Endothelial cell (in vitro differentiated cells): ENCODE data around the gene MACO1. TPM values are rescaled to one million over a fixed set of nuclear protein-coding genes. Genes with fewer than 3 reads are reported as not detected.

Experiments used
- DNase-seq: peaks from one replicate; pipeline ENCODE4 v3.0.0; 2021; ENCODE audit warnings: low spot score
- H3K27ac Mint-ChIP-seq: one replicate; pipeline ENCODE4 v1.8.0; 2021; ENCODE audit warnings: mixed read lengths, inconsistent platforms; ENCODE audit not compliant: unreplicated experiment
- H3K27me3 Mint-ChIP-seq: one replicate; pipeline ENCODE4 v1.8.0; 2021; ENCODE audit warnings: mild to moderate bottlenecking, moderate library complexity, mixed read lengths, inconsistent platforms; ENCODE audit not compliant: unreplicated experiment
- H3K36me3 Mint-ChIP-seq: one replicate; pipeline ENCODE4 v1.8.0; 2021; ENCODE audit warnings: mild to moderate bottlenecking, low read depth, mixed read lengths, inconsistent platforms; ENCODE audit not compliant: unreplicated experiment
- H3K4me1 Mint-ChIP-seq: one replicate; pipeline ENCODE4 v1.8.0; 2021; ENCODE audit warnings: mild to moderate bottlenecking, mixed read lengths, inconsistent platforms; ENCODE audit not compliant: unreplicated experiment
- H3K4me3 Mint-ChIP-seq: one replicate; pipeline ENCODE4 v1.8.0; 2021; ENCODE audit warnings: mild to moderate bottlenecking, mixed read lengths, inconsistent platforms; ENCODE audit not compliant: unreplicated experiment
- H3K9me3 Mint-ChIP-seq: one replicate; pipeline ENCODE4 v1.8.0; 2021; ENCODE audit warnings: mixed read lengths, inconsistent platforms; ENCODE audit not compliant: unreplicated experiment
- CTCF ChIP-seq: fragments of 200-600 bp; sonication (generic); IDR thresholded peaks from one replicate; pipeline ENCODE4 v1.5.0; 2021; ENCODE audit warnings: antibody characterized with exemption; ENCODE audit not compliant: unreplicated experiment
- total RNA-seq: library from RNA; stranded (reverse); fragmentation: NEBNext Ultra II Directional; extraction: Animal tissue kit (Norgen Biotek cat#: 25700); gene quantifications from one replicate; pipeline ENCODE4 v1.2.1, GENCODE V29; 2021; ENCODE audit not compliant: unreplicated experiment

The MACO1 gene
- total RNA-seq, 1 donor from 2014 or later, result 35.9 TPM

- H3K27me3 Mint-ChIP-seq, result no peaks in the 10 kb centered on the region
- peaks cover 18% of the 10 kb centered on the region for H3K36me3 Mint-ChIP-seq
- no peaks in the 10 kb centered on the region for H3K9me3 Mint-ChIP-seq
- H3K4me1 Mint-ChIP-seq, result peaks cover 26% of the 10 kb centered on the region
- no peak for TF ChIP-seq CTCF
- DNase-seq, result no peak
- H3K27ac Mint-ChIP-seq, result no peak overlapping the region
- H3K4me3 Mint-ChIP-seq, result no peak overlapping the region
These were observed 70.0 kb downstream of the MACO1 start for GRCh38 chr1:25500694-25501093.

- Mint-ChIP-seq H3K4me1 (peaks cover 30% of the 10 kb centered on the region), H3K4me3 (no peak overlapping the region), H3K9me3 (no peaks in the 10 kb centered on the region), H3K27me3 (no peaks in the 10 kb centered on the region), H3K36me3 (peaks cover 16% of the 10 kb centered on the region), H3K27ac (peak overlapping the region; percentile 42)
- peak; percentile 50 for DNase-seq
- peak; percentile 42 for TF ChIP-seq CTCF
These were observed 70.8 kb downstream of the MACO1 start for GRCh38 chr1:25501235-25502058.

DNA sequence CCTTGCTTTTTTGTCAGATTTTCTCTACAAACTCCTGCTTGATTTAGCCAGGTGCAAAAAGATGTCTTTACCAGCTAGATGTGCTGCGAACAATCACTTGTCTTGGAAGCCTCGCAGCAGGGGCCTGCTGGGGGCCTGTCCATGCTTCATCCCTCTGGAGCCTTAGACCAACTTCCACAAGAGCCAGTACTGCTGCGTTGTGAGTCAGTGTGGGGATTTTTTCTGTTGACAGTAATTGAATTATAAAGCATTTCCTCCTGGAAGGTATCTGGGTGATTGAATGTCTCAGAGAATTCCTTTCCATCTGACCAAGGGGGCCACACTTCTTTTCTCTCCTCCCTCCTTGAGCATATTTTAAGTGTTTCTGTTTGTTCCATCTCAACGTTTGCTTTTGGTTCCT lies 72.3 kb downstream of the MACO1 start:
- peak overlapping the region; percentile 36 for H3K27ac Mint-ChIP-seq
- H3K27me3 Mint-ChIP-seq, result no peaks in the 10 kb centered on the region
- H3K36me3 Mint-ChIP-seq, result peaks cover 10% of the 10 kb centered on the region
- no peak overlapping the region for H3K4me3 Mint-ChIP-seq
- TF ChIP-seq CTCF, result no peak
- no peaks in the 10 kb centered on the region for H3K9me3 Mint-ChIP-seq
- peaks cover 25% of the 10 kb centered on the region for H3K4me1 Mint-ChIP-seq
- no peak for DNase-seq

- H3K36me3 Mint-ChIP-seq, result peaks cover 3% of the 10 kb centered on the region
- no peak overlapping the region for H3K27ac Mint-ChIP-seq
- no peak for TF ChIP-seq CTCF
- peaks cover 23% of the 10 kb centered on the region for H3K4me1 Mint-ChIP-seq
- no peaks in the 10 kb centered on the region for H3K9me3 Mint-ChIP-seq
- DNase-seq, result peak; percentile 64
- H3K4me3 Mint-ChIP-seq, result no peak overlapping the region
- no peaks in the 10 kb centered on the region for H3K27me3 Mint-ChIP-seq
These were observed 73.1 kb downstream of the MACO1 start for GRCh38 chr1:25503551-25504426.
